Neural crest cell (in vitro differentiated cells): ENCODE measurements around the gene PRKG1. TPM values are rescaled to one million over a fixed set of nuclear protein-coding genes. Genes with fewer than 3 reads are reported as not detected.

ENCODE experiments used
- DNase-seq: peaks from one replicate; pipeline ENCODE4 v3.0.0; 2021; ENCODE audit warnings: low read depth, mixed read lengths, low spot score
- H3K27ac Mint-ChIP-seq: one replicate; pipeline ENCODE4 v1.8.0; 2021; ENCODE audit warnings: mild to moderate bottlenecking, mixed read lengths; ENCODE audit not compliant: unreplicated experiment
- H3K27me3 Mint-ChIP-seq: 2 replicates; pipeline ENCODE4 v1.8.0; 2021; ENCODE audit warnings: low read depth, mild to moderate bottlenecking, mixed read lengths
- H3K36me3 Mint-ChIP-seq: 2 replicates; pipeline ENCODE4 v1.8.0; 2021; ENCODE audit warnings: low read depth, mild to moderate bottlenecking, mixed read lengths
- H3K4me1 Mint-ChIP-seq: 2 replicates; pipeline ENCODE4 v1.8.0; 2021; ENCODE audit warnings: mixed read lengths
- H3K4me3 Mint-ChIP-seq: one replicate; pipeline ENCODE4 v1.8.0; 2021; ENCODE audit warnings: mild to moderate bottlenecking, mixed read lengths
- H3K9me3 Mint-ChIP-seq: 2 replicates; pipeline ENCODE4 v1.8.0; 2021; ENCODE audit warnings: mixed read lengths
- CTCF ChIP-seq: fragments of 200-600 bp; sonication (generic); conservative IDR thresholded peaks from 2 replicates; pipeline ENCODE4 v1.5.0; 2021; ENCODE audit warnings: antibody characterized with exemption, mild to moderate bottlenecking
- total RNA-seq: library from RNA; stranded (reverse); gene quantifications from 2 replicates; pipeline ENCODE4 v1.2.1, GENCODE V29; 2021

The PRKG1 gene
- total RNA-seq, 1 donor from 2014 or later: 4.4 TPM

GRCh38 chr10:51183783-51184182 is 109.5 kb downstream of the PRKG1 start:
- no peak for TF ChIP-seq CTCF
- DNase-seq: no peak
- Mint-ChIP-seq H3K36me3 (no peaks in the 10 kb centered on the region), H3K4me3 (no peak overlapping the region), H3K27ac (no peak overlapping the region), H3K9me3 (no peaks in the 10 kb centered on the region), H3K27me3 (no peaks in the 10 kb centered on the region), H3K4me1 (peaks cover 12% of the 10 kb centered on the region)

GRCh38 chr10:51186361-51186760 is 112.1 kb downstream of the PRKG1 start:
- Mint-ChIP-seq H3K36me3 (no peaks in the 10 kb centered on the region), H3K9me3 (no peaks in the 10 kb centered on the region), H3K4me1 (peaks cover 12% of the 10 kb centered on the region), H3K27me3 (no peaks in the 10 kb centered on the region), H3K27ac (no peak overlapping the region), H3K4me3 (no peak overlapping the region)
- DNase-seq: no peak
- TF ChIP-seq CTCF: no peak

- TF ChIP-seq CTCF: no peak
- Mint-ChIP-seq H3K27ac (no peak overlapping the region), H3K4me1 (peaks cover 12% of the 10 kb centered on the region), H3K9me3 (no peaks in the 10 kb centered on the region), H3K27me3 (no peaks in the 10 kb centered on the region), H3K36me3 (no peaks in the 10 kb centered on the region), H3K4me3 (no peak overlapping the region)
- no peak for DNase-seq
These were observed 113.7 kb downstream of the PRKG1 start for GRCh38 chr10:51188008-51188407.

- H3K27me3 Mint-ChIP-seq: no peaks in the 10 kb centered on the region
- no peak for TF ChIP-seq CTCF
- no peaks in the 10 kb centered on the region for H3K36me3 Mint-ChIP-seq
- H3K4me3 Mint-ChIP-seq: no peak overlapping the region
- peak overlapping the region; percentile 8 for H3K27ac Mint-ChIP-seq
- H3K9me3 Mint-ChIP-seq: no peaks in the 10 kb centered on the region
- no peak for DNase-seq
- H3K4me1 Mint-ChIP-seq: peaks cover 12% of the 10 kb centered on the region
These were observed 114.6 kb downstream of the PRKG1 start for GRCh38 chr10:51188866-51189265.

- no peaks in the 10 kb centered on the region for H3K36me3 Mint-ChIP-seq
- H3K27ac Mint-ChIP-seq: no peak overlapping the region
- H3K27me3 Mint-ChIP-seq: no peaks in the 10 kb centered on the region
- TF ChIP-seq CTCF: no peak
- DNase-seq: no peak
- H3K4me1 Mint-ChIP-seq: no peaks in the 10 kb centered on the region
- no peak overlapping the region for H3K4me3 Mint-ChIP-seq
- H3K9me3 Mint-ChIP-seq: no peaks in the 10 kb centered on the region
These were observed 122.4 kb downstream of the PRKG1 start for GRCh38 chr10:51196508-51197175.
